NCI-H460 (cell line): ENCODE data around the gene TOP3B. TPM values are rescaled to one million over a fixed set of nuclear protein-coding genes. Genes with fewer than 3 reads are reported as not detected.
"Not testable (repeated sequence)": the region's sequence is repeated elsewhere in the genome, so short reads cannot be mapped to it uniquely, and the experiment has no call there.

ENCODE experiments used
- DNase-seq: peaks from one replicate; pipeline ENCODE4 v3.0.0-alpha.2; 2016; ENCODE audit warnings: low read depth; ENCODE audit errors: extremely low read depth
- total RNA-seq: library from RNA; depleted of rRNA; stranded (reverse); fragments of >200 nt; shearing (Covaris generic); gene quantifications from 2 replicates; pipeline ENCODE4 v1.2.3, GENCODE V29; 2014; rRNA removed

TOP3B gene
- total RNA-seq, 1 experiment from 2014 or later, result 20.4 TPM

DNA sequence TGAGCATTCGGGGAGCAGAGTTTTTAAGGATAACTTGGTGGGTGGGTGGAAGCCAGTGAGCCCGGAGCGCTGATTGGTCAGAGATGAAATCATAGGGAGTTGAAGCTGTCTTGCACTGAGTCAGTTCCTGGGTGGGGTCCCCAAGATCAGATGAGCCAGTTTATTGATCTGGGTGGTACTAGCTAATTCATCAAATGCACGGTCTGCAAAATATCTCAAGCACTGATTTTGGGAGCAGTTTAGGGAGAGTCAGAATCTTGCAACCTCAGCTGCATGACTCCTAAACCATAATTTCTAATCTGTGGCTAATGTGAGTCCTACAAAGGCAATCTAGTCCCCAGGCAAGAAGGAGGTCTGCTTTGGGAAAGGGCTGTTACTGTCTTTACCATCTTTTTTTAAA, 72.2 kb downstream of the TOP3B start:
- not testable (repeated sequence) for DNase-seq

DNA sequence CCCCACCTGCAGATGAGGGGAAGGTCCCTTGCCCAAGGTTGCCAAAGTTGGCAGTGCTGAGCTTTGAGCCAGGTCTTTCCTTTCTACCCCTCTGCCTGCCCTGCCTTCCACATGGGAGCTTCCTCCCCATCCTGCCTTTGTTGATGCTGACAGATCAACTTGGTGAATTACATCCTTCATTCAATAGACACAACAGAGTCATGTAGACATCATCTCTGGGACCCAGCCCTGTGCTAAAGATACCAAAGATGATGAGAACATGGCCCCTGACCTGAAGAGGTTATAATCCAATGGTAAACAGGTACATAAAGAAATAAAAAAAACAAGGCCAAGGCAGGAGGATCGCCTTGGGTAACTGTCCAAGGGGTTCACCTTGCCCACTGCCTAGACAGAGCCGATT, 72.7 kb downstream of the TOP3B start:
- no peak for DNase-seq

DNA sequence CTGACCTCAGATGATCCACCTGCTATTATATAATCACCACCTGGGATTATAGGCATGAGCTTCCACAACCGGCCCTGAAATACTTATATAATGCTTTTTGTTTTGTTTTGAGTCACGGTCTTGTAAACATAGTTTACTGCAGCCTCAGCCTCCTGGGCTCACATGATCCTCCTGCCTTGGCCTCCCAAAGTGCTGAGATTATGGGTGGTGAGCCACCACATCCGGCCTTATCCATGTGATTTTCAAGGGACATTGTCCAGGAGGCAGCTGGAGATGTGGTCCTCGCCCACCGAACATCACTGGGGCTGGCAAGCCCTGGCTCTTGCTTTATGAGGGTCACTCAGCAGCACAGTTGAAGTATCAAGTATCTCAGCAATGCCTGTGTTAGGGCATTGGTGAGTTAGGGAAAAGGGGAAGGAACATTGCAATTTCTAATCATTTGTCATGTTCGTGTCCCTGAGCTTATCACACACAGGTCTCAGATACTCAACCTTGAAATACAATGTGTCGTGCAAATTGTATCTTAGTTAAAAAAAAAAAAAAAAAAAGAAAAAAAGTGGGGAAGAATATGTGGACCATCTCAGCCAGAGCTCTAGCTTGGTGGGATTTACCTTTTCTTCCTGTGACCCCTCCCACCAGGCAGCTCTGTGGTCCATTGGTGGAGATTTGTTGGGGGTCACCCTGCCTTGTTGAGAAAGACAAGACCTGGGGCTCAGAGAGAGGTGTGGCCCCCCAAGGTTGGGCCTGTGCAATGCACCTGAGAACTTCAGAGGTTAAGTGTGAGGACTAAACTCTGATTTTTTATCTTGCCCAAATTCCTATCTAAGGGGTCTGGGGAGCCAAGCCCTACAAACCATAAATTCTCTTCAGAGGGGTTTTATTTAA, 74.7 kb downstream of the TOP3B start:
- DNase-seq, result no peak

Other genes starting within 250 kb of the TOP3B start
- 1.2 and 2.9 TPM in 2 replicates for gene YPEL1, start 247.0 kb downstream of the TOP3B start, total RNA-seq
- gene MAPK1, start 115.1 kb downstream of the TOP3B start, total RNA-seq, result 42.2 and 50.0 TPM in 2 replicates
- 21.4 and 24.6 TPM in 2 replicates for gene PPM1F, start 29.9 kb downstream of the TOP3B start, total RNA-seq